ENCODE data around the gene FAH.

- no peak for TF ChIP-seq GATA2 (IDR thresholded peaks at IDR 0.05; ENCODE audit: low read depth, low read length)
- TF ChIP-seq GATA3 (IDR thresholded peaks at IDR 0.05; ENCODE audit: low read depth, low read length), result no peak
These were observed 24.9 kb upstream of the FAH start for GRCh38 chr15:80127911-80128310.

Data from SH-SY5Y (cell line).